Activated T-cell treated with anti-CD3 and anti-CD28 coated beads, Interleukin-2, amount 50 U/mL, for 72 hours (primary cell): ENCODE data around the gene KLK10. TPM values are rescaled to one million over a fixed set of nuclear protein-coding genes. Genes with fewer than 3 reads are reported as not detected.
"Not testable (repeated sequence)": the region's sequence is repeated elsewhere in the genome, so short reads cannot be mapped to it uniquely, and the experiment has no call there.

ENCODE experiments used
- ATAC-seq, 2 donors: fragments of 150-1000 bp; cut with Tn5 transposase; replicated peaks in 1 of 2; 2 replicates each; pipeline ENCODE4 v1.10.0; 2021; ENCODE audit warnings: moderate library complexity in 2 of 2, mild to moderate bottlenecking in 1 of 2
- DNase-seq, 2 donors: peaks; one replicate each; pipeline ENCODE4 v3.0.0; 2021 to 2022; ENCODE audit warnings: mixed read lengths in 1 of 2
- H3K27ac Mint-ChIP-seq: one replicate; pipeline ENCODE4 v1.8.0; 2022; ENCODE audit warnings: mild to moderate bottlenecking, moderate library complexity, mixed read lengths
- H3K27me3 Mint-ChIP-seq: one replicate; pipeline ENCODE4 v1.8.0; 2022; ENCODE audit warnings: low read depth, mixed read lengths
- H3K36me3 Mint-ChIP-seq, 2 donors: one replicate each; pipeline ENCODE4 v1.8.0; 2022; ENCODE audit warnings: mixed read lengths in 2 of 2, mild to moderate bottlenecking in 1 of 2; ENCODE audit not compliant: insufficient read depth in 2 of 2
- H3K4me1 Mint-ChIP-seq: one replicate; pipeline ENCODE4 v1.8.0; 2022; ENCODE audit warnings: low read depth, mixed read lengths
- H3K4me3 Mint-ChIP-seq, 2 donors: one replicate each; pipeline ENCODE4 v1.8.0; 2022; ENCODE audit warnings: mild to moderate bottlenecking in 2 of 2, mixed read lengths in 2 of 2, moderate library complexity in 2 of 2
- H3K9me3 Mint-ChIP-seq, 2 donors: one replicate each; pipeline ENCODE4 v1.8.0; 2022; ENCODE audit warnings: mixed read lengths in 2 of 2
- total RNA-seq, 2 donors: library from RNA; stranded (reverse); gene quantifications; one replicate each; pipeline ENCODE4 v1.2.3, GENCODE V29; 2022

Gene KLK10
- total RNA-seq, 2 donors from 2014 or later, result not detected

DNA sequence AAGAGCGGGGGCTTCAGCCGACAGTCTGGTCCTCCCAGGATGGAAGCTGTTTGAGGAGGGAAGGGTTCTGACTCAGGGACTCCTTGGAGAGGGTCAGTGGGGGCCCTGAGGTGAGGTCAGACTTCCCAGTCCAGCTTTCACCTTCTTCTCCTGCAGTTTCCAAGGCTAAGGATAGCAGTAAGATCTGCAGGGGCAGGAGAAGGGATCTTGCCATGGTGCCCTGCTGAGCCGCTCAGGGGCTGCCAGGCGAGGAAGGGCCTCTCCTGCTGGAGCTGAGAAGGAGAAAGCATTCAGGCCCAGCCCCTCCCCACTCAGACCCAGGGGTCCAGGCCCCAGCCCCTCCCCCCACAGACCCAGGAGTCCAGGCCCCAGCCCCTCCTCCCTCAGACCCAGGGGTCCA, 37.3 kb downstream of the KLK10 start:
- Mint-ChIP-seq H3K36me3 (no peaks in the 10 kb centered on the region), H3K27ac (no peak overlapping the region), H3K4me1 (no peaks in the 10 kb centered on the region), H3K27me3 (peaks cover 70% of the 10 kb centered on the region), H3K4me3 (no peak overlapping the region), H3K9me3 (no peaks in the 10 kb centered on the region)
- ATAC-seq, result no peak
- no peak for DNase-seq

- DNase-seq (no peak), ATAC-seq (no peak)
- H3K4me3 Mint-ChIP-seq, result no peak overlapping the region
- no peak overlapping the region for H3K27ac Mint-ChIP-seq
- H3K9me3 Mint-ChIP-seq, result no peaks in the 10 kb centered on the region
- H3K36me3 Mint-ChIP-seq, result no peaks in the 10 kb centered on the region
- peaks cover 75% of the 10 kb centered on the region for H3K27me3 Mint-ChIP-seq
- H3K4me1 Mint-ChIP-seq, result no peaks in the 10 kb centered on the region
These were observed 37.8 kb downstream of the KLK10 start for GRCh38 chr19:50981587-50982146.

DNA sequence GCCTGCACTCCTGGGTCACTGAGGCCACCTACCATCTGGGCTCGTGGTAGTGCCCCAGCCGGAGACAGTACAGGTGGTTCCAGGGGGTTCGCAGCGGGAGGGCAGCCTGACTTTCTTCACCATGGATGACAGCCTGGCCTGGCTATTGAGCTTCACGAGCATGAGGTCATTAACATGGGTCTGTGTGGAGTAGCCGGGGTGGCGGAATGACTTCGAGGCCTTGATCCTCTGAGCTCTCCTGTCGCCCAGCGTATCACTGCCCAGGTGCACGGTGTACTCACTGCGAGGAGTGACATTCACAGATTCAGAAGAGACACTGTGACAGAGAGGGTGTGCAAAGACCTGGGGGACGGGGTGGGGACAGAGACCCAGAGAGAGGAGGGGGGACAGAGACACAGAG, 39.3 kb downstream of the KLK10 start:
- H3K9me3 Mint-ChIP-seq, result no peaks in the 10 kb centered on the region
- H3K27me3 Mint-ChIP-seq, result peaks cover 75% of the 10 kb centered on the region
- DNase-seq (no peak), ATAC-seq (no peak)
- H3K27ac Mint-ChIP-seq, result no peak overlapping the region
- H3K4me1 Mint-ChIP-seq, result no peaks in the 10 kb centered on the region
- H3K4me3 Mint-ChIP-seq, result no peak overlapping the region
- H3K36me3 Mint-ChIP-seq, result no peaks in the 10 kb centered on the region

DNA sequence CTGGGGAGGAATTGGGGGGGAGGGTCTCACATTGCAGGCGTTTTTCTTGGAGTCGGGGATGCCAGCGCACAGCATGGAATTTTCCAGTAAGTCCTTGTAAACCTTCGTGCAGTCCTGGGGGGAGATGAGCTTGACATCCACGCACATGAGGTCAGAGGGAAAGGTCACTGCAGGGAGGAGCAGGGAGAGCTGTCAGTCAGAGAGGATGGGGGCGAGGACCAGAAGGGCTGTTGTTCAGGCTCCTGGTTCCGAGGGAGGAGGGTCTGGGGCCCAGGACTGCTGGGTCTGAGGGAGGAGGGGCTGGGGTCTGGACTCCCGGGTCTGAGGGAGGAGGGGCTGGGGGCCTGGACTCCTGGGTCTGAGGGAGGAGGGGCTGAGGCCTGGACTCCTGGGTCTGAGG, 39.8 kb downstream of the KLK10 start:
- Mint-ChIP-seq H3K27me3 (peaks cover 70% of the 10 kb centered on the region), H3K4me1 (no peaks in the 10 kb centered on the region), H3K27ac (no peak overlapping the region), H3K36me3 (no peaks in the 10 kb centered on the region), H3K9me3 (no peaks in the 10 kb centered on the region), H3K4me3 (no peak overlapping the region)
- ATAC-seq, result no peak
- DNase-seq, result no peak

- peaks cover 62% of the 10 kb centered on the region for H3K27me3 Mint-ChIP-seq
- no peaks in the 10 kb centered on the region for H3K36me3 Mint-ChIP-seq
These were observed 40.6 kb downstream of the KLK10 start for GRCh38 chr19:50978772-50979390.

GRCh38 chr19:50977626-50978025, 41.9 kb downstream of the KLK10 start:
- H3K27ac Mint-ChIP-seq, result no peak overlapping the region
- H3K4me1 Mint-ChIP-seq, result no peaks in the 10 kb centered on the region
- DNase-seq (no peak), ATAC-seq (no peak)
- no peaks in the 10 kb centered on the region for H3K9me3 Mint-ChIP-seq
- H3K27me3 Mint-ChIP-seq, result peaks cover 61% of the 10 kb centered on the region
- no peaks in the 10 kb centered on the region for H3K36me3 Mint-ChIP-seq
- no peak overlapping the region for H3K4me3 Mint-ChIP-seq

More at GRCh38 chr19:50978772-50979390, 40.6 kb downstream of the KLK10 start:
- DNase-seq (no peak), ATAC-seq (no peak)
- Mint-ChIP-seq H3K4me3 (no peak overlapping the region), H3K9me3 (no peaks in the 10 kb centered on the region), H3K27ac (no peak overlapping the region), H3K4me1 (no peaks in the 10 kb centered on the region)

DNA sequence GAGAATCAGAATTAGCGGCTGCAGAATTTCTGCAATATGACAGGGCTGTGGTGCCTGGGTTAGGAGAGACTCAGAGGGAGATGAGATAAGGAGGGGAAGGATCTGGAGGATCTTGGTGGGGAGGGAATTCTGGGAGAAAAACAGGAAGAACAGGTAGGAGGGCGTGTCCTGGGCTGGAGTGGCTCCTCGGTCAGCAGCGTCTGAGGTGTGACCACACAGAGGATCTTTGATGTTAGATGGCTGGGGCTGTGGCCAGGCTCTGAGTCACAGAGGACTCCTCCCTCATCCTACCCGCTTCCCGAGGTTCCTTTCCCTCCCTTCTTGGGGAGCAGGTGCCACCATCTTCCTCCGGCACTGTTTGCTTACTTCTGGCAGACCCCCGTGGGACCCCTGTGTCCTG, 43.7 kb downstream of the KLK10 start:
- H3K9me3 Mint-ChIP-seq, result no peaks in the 10 kb centered on the region
- H3K27ac Mint-ChIP-seq, result no peak overlapping the region
- H3K4me3 Mint-ChIP-seq, result no peak overlapping the region
- DNase-seq (no peak), ATAC-seq (no peak)
- no peaks in the 10 kb centered on the region for H3K36me3 Mint-ChIP-seq
- H3K27me3 Mint-ChIP-seq, result peaks cover 49% of the 10 kb centered on the region
- no peaks in the 10 kb centered on the region for H3K4me1 Mint-ChIP-seq

DNA sequence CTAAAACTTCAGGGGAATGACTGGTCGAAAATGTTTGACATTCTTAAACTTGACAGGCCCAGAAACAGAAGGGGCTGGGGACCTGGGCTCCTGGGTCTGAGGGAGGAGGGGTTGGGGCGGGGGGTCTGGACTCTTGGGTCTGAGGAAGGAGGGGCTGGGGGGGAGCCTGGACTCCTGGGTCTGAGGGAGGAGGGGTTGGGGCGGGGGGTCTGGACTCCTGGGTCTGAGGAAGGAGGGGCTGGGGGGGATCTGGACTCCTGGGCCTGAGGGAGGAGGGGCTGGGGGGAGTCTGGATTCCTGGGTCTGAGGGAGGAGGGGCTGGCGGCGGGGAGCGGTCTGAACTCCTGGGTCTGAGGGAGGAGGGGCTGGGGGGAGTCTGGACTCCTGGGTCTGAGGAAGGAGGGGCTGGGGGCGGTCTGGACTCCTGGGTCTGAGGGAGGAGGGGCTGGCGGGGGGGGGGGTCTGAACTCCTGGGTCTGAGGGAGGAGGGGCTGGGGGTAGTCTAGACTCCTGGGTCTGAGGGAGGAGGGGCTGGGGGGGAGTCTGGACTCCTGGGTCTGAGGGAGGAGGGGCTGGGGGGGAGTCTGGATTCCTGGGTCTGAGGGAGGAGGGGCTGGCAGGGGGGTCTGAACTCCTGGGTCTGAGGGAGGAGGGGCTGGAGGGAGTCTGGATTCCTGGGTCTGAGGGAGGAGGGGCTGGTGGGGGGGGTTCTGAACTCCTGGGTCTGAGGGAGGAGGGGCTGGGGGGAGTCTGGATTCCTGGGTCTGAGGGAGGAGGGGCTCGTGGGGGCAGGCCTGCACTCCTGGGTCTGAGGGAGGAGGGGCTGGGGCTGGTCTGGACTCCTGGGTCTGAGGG, 44.6 kb downstream of the KLK10 start:
- Mint-ChIP-seq H3K9me3 (no peaks in the 10 kb centered on the region), H3K4me3 (no peak overlapping the region), H3K27me3 (peaks cover 53% of the 10 kb centered on the region), H3K36me3 (no peaks in the 10 kb centered on the region), H3K27ac (no peak overlapping the region), H3K4me1 (no peaks in the 10 kb centered on the region)
- DNase-seq, result no peak
- no peak for ATAC-seq

DNA sequence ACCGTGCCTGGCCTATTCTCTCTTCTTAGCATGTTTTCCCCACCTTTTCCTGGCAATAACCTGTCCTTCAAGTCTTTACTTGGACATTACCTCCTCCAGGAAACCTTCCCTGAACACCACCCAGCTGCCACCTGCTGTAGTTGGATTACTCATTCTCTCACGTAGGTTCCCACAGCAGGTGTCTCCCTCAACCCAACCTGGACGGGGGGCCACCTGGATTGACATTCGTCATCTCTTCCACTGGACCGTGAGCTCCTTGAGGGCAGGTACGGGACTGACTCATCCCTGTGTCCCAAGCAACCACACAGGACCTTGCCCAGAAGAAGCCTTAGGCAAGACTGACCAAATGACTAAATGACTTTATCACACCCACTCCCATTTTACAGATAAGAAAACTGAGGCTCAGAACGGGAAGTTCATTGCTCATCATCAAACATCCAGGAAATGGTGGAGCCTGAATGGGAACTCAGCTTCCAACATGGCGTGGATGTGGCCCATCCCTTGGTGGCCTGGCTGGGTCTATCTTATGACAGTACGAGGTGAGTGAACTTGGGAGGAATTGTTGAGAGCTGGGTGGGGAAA, 46.6 kb downstream of the KLK10 start:
- Mint-ChIP-seq H3K4me3 (no peak overlapping the region), H3K27me3 (peaks cover 50% of the 10 kb centered on the region), H3K36me3 (no peaks in the 10 kb centered on the region), H3K9me3 (no peaks in the 10 kb centered on the region), H3K4me1 (no peaks in the 10 kb centered on the region), H3K27ac (no peak overlapping the region)
- ATAC-seq (no peak), DNase-seq (no peak)

GRCh38 chr19:50969810-50970209, 49.7 kb downstream of the KLK10 start:
- not testable (repeated sequence) for H3K27ac Mint-ChIP-seq, H3K9me3 Mint-ChIP-seq, H3K4me3 Mint-ChIP-seq, DNase-seq, H3K36me3 Mint-ChIP-seq, H3K4me1 Mint-ChIP-seq, ATAC-seq
- peaks cover 37% of the 10 kb centered on the region for H3K27me3 Mint-ChIP-seq

- no peak for DNase-seq
- no peak for ATAC-seq
- no peaks in the 10 kb centered on the region for H3K4me1 Mint-ChIP-seq
- H3K36me3 Mint-ChIP-seq, result no peaks in the 10 kb centered on the region
- H3K27me3 Mint-ChIP-seq, result peaks cover 37% of the 10 kb centered on the region
- no peaks in the 10 kb centered on the region for H3K9me3 Mint-ChIP-seq
- H3K27ac Mint-ChIP-seq, result no peak within 1 kb of the TSS
- no peak within 1 kb of the TSS for H3K4me3 Mint-ChIP-seq
These were observed 50.1 kb downstream of the KLK10 start, which contains the start of gene KLK6 for GRCh38 chr19:50969413-50969760. KLK6 (minus strand) TSS chr19:50969591; CDS start chr19:50968104, 1,487 bp downstream.

- Mint-ChIP-seq H3K9me3 (peaks cover 0 to 2% of the 10 kb centered on the region in 2 donors), H3K4me1 (no peaks in the 10 kb centered on the region), H3K36me3 (no peaks in the 10 kb centered on the region), H3K27me3 (peaks cover 41% of the 10 kb centered on the region), H3K27ac (no peak overlapping the region), H3K4me3 (no peak overlapping the region)
- no peak for DNase-seq
- ATAC-seq, result no peak
These were observed 50.6 kb downstream of the KLK10 start for GRCh38 chr19:50968716-50969412.
